Measurements from ENCODE around the gene MEGF11.

DNA sequence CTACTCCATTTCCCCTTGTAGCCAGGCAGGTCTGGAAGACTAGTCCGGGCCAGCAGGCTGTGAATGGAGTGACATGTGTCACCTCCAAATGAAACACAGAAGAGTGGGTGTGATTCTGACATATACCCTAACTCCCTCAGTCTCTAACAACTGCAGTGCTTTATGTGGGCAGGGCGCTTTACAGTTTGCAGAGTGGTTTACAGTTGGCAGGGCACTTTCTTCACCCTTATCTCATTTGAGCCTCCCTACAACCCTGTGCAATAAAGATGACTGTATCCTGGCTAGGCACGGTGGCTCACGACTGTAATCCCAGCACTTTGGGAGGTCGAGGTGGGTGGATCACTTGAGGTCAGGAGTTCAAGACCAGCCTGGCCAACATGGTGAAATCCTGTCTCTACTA is 208.0 kb downstream of the MEGF11 start:
- TF ChIP-seq, protein P1, sequence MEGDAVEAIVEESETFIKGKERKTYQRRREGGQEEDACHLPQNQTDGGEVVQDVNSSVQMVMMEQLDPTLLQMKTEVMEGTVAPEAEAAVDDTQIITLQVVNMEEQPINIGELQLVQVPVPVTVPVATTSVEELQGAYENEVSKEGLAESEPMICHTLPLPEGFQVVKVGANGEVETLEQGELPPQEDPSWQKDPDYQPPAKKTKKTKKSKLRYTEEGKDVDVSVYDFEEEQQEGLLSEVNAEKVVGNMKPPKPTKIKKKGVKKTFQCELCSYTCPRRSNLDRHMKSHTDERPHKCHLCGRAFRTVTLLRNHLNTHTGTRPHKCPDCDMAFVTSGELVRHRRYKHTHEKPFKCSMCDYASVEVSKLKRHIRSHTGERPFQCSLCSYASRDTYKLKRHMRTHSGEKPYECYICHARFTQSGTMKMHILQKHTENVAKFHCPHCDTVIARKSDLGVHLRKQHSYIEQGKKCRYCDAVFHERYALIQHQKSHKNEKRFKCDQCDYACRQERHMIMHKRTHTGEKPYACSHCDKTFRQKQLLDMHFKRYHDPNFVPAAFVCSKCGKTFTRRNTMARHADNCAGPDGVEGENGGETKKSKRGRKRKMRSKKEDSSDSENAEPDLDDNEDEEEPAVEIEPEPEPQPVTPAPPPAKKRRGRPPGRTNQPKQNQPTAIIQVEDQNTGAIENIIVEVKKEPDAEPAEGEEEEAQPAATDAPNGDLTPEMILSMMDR (IDR thresholded peaks at IDR 0.05) = no peak
- TF ChIP-seq POLR2A (IDR thresholded peaks at IDR 0.05) = no peak
